ENCODE measurements around the gene GPS1. TPM values are rescaled to one million over a fixed set of nuclear protein-coding genes. Genes with fewer than 3 reads are reported as not detected.

Gene GPS1
- total RNA-seq, 1 donor from 2014 or later = 103 TPM

GRCh38 chr17:82010575-82011525 is 40.8 kb upstream of the GPS1 start:
- no peak for DNase-seq (ENCODE audit: low spot score)
- Mint-ChIP-seq H3K27me3 (ENCODE audit: low read depth) (no peaks in the 10 kb centered on the region), H3K27ac (no peak overlapping the region), H3K4me3 (ENCODE audit: low read depth) (no peak overlapping the region), H3K4me1 (ENCODE audit: low read depth) (no peaks in the 10 kb centered on the region), H3K36me3 (ENCODE audit: low read depth) (no peaks in the 10 kb centered on the region), H3K9me3 (no peaks in the 10 kb centered on the region)
- intact Hi-C loops (cut with micrococcal nuclease) = no loop called here

- Mint-ChIP-seq H3K36me3 (ENCODE audit: low read depth) (no peaks in the 10 kb centered on the region), H3K4me3 (ENCODE audit: low read depth) (no peak overlapping the region)
- intact Hi-C loops (cut with micrococcal nuclease) = no loop called here
Observed at GRCh38 chr17:82011617-82012187, 40.0 kb upstream of the GPS1 start.

GRCh38 chr17:82012261-82012639 is 39.4 kb upstream of the GPS1 start:
- H3K9me3 Mint-ChIP-seq = no peaks in the 10 kb centered on the region
- DNase-seq (ENCODE audit: low spot score) = no peak
- H3K4me3 Mint-ChIP-seq (ENCODE audit: low read depth) = no peak overlapping the region
- no peaks in the 10 kb centered on the region for H3K4me1 Mint-ChIP-seq (ENCODE audit: low read depth)
- no peak overlapping the region for H3K27ac Mint-ChIP-seq
- H3K36me3 Mint-ChIP-seq (ENCODE audit: low read depth) = no peaks in the 10 kb centered on the region
- H3K27me3 Mint-ChIP-seq (ENCODE audit: low read depth) = no peaks in the 10 kb centered on the region
- intact Hi-C loops (cut with micrococcal nuclease) = no loop called here

More at GRCh38 chr17:82011617-82012187, 40.0 kb upstream of the GPS1 start:
- Mint-ChIP-seq H3K9me3 (no peaks in the 10 kb centered on the region), H3K27ac (no peak overlapping the region), H3K27me3 (ENCODE audit: low read depth) (no peaks in the 10 kb centered on the region), H3K4me1 (ENCODE audit: low read depth) (no peaks in the 10 kb centered on the region)
- no peak for DNase-seq (ENCODE audit: low spot score)

GRCh38 chr17:82012640-82013295 is 38.9 kb upstream of the GPS1 start:
- H3K27me3 Mint-ChIP-seq (ENCODE audit: low read depth) = no peaks in the 10 kb centered on the region
- H3K4me1 Mint-ChIP-seq (ENCODE audit: low read depth) = no peaks in the 10 kb centered on the region
- H3K27ac Mint-ChIP-seq = no peak overlapping the region
- no peak overlapping the region for H3K4me3 Mint-ChIP-seq (ENCODE audit: low read depth)
- intact Hi-C loops (cut with micrococcal nuclease) = no loop called here
- H3K9me3 Mint-ChIP-seq = no peaks in the 10 kb centered on the region
- no peak for DNase-seq (ENCODE audit: low spot score)
- H3K36me3 Mint-ChIP-seq (ENCODE audit: low read depth) = no peaks in the 10 kb centered on the region

- no peak for DNase-seq (ENCODE audit: low spot score)
- Mint-ChIP-seq H3K27ac (no peak overlapping the region), H3K9me3 (no peaks in the 10 kb centered on the region), H3K36me3 (ENCODE audit: low read depth) (peaks cover 1% of the 10 kb centered on the region), H3K4me3 (ENCODE audit: low read depth) (no peak overlapping the region), H3K27me3 (ENCODE audit: low read depth) (no peaks in the 10 kb centered on the region), H3K4me1 (ENCODE audit: low read depth) (no peaks in the 10 kb centered on the region)
- intact Hi-C loops (cut with micrococcal nuclease) = no loop called here
Observed at GRCh38 chr17:82013341-82013740, 38.4 kb upstream of the GPS1 start.

- no peaks in the 10 kb centered on the region for H3K9me3 Mint-ChIP-seq
- DNase-seq (ENCODE audit: low spot score) = no peak
- H3K4me3 Mint-ChIP-seq (ENCODE audit: low read depth) = no peak overlapping the region
- intact Hi-C loops (cut with micrococcal nuclease) = no loop called here
- no peaks in the 10 kb centered on the region for H3K4me1 Mint-ChIP-seq (ENCODE audit: low read depth)
- no peaks in the 10 kb centered on the region for H3K27me3 Mint-ChIP-seq (ENCODE audit: low read depth)
- H3K27ac Mint-ChIP-seq = no peak overlapping the region
- H3K36me3 Mint-ChIP-seq (ENCODE audit: low read depth) = peaks cover 6% of the 10 kb centered on the region
Observed at GRCh38 chr17:82013772-82014321, 37.9 kb upstream of the GPS1 start.

- Mint-ChIP-seq H3K27ac (no peak overlapping the region), H3K4me1 (ENCODE audit: low read depth) (no peaks in the 10 kb centered on the region), H3K9me3 (no peaks in the 10 kb centered on the region), H3K36me3 (ENCODE audit: low read depth) (peaks cover 7% of the 10 kb centered on the region), H3K27me3 (ENCODE audit: low read depth) (no peaks in the 10 kb centered on the region), H3K4me3 (ENCODE audit: low read depth) (no peak overlapping the region)
- no peak for DNase-seq (ENCODE audit: low spot score)
- intact Hi-C loops (cut with micrococcal nuclease) = no loop called here
Observed at GRCh38 chr17:82014432-82014831, 37.3 kb upstream of the GPS1 start.

GRCh38 chr17:82014971-82015310 is 36.8 kb upstream of the GPS1 start:
- Mint-ChIP-seq H3K27ac (no peak overlapping the region), H3K9me3 (no peaks in the 10 kb centered on the region), H3K27me3 (ENCODE audit: low read depth) (no peaks in the 10 kb centered on the region), H3K36me3 (ENCODE audit: low read depth) (peaks cover 7% of the 10 kb centered on the region), H3K4me3 (ENCODE audit: low read depth) (no peak overlapping the region), H3K4me1 (ENCODE audit: low read depth) (no peaks in the 10 kb centered on the region)
- no peak for DNase-seq (ENCODE audit: low spot score)
- intact Hi-C loops (cut with micrococcal nuclease) = no loop called here

GRCh38 chr17:82015311-82015971 is 36.3 kb upstream of the GPS1 start:
- DNase-seq (ENCODE audit: low spot score) = no peak
- Mint-ChIP-seq H3K36me3 (ENCODE audit: low read depth) (peaks cover 7% of the 10 kb centered on the region), H3K4me3 (ENCODE audit: low read depth) (no peak overlapping the region), H3K27me3 (ENCODE audit: low read depth) (no peaks in the 10 kb centered on the region), H3K9me3 (no peaks in the 10 kb centered on the region), H3K4me1 (ENCODE audit: low read depth) (no peaks in the 10 kb centered on the region), H3K27ac (no peak overlapping the region)
- intact Hi-C loops (cut with micrococcal nuclease) = no loop called here

GRCh38 chr17:82016061-82016874 is 35.4 kb upstream of the GPS1 start:
- intact Hi-C loops (cut with micrococcal nuclease) = no loop called here
- Mint-ChIP-seq H3K27me3 (ENCODE audit: low read depth) (no peaks in the 10 kb centered on the region), H3K4me3 (ENCODE audit: low read depth) (no peak overlapping the region), H3K9me3 (no peaks in the 10 kb centered on the region), H3K27ac (no peak overlapping the region), H3K4me1 (ENCODE audit: low read depth) (peaks cover under 1% of the 10 kb centered on the region), H3K36me3 (ENCODE audit: low read depth) (peaks cover 7% of the 10 kb centered on the region)
- DNase-seq (ENCODE audit: low spot score) = no peak

- H3K9me3 Mint-ChIP-seq = no peaks in the 10 kb centered on the region
- H3K27me3 Mint-ChIP-seq (ENCODE audit: low read depth) = no peaks in the 10 kb centered on the region
- intact Hi-C loops (cut with micrococcal nuclease) = no loop called here
- peaks cover 7% of the 10 kb centered on the region for H3K4me1 Mint-ChIP-seq (ENCODE audit: low read depth)
- peaks cover 7% of the 10 kb centered on the region for H3K36me3 Mint-ChIP-seq (ENCODE audit: low read depth)
- no peak overlapping the region for H3K4me3 Mint-ChIP-seq (ENCODE audit: low read depth)
- no peak for DNase-seq (ENCODE audit: low spot score)
- H3K27ac Mint-ChIP-seq = no peak overlapping the region
Observed at GRCh38 chr17:82016875-82017459, 34.7 kb upstream of the GPS1 start.
